AG09309 (cell line): Measurements from ENCODE around the gene PXDC1.
"Not testable (repeated sequence)": the region's sequence is repeated elsewhere in the genome, so short reads cannot be mapped to it uniquely, and the experiment has no call there.

Experiments
- DNase-seq: peaks from one replicate; pipeline ENCODE4 v3.0.0-alpha.2; 2010; ENCODE audit warnings: low read depth
- H3K4me3 ChIP-seq: 2 replicates; pipeline ENCODE4 v1.5.1; 2011; ENCODE audit warnings: mild to moderate bottlenecking, low read depth, low read length, moderate library complexity; ENCODE audit not compliant: control insufficient read depth
- TF ChIP-seq, protein P1 (sequence below): IDR thresholded peaks from 2 replicates; pipeline ENCODE4 v1.5.1; 2011; ENCODE audit warnings: mild to moderate bottlenecking, low read depth, low read length, inconsistent platforms; ENCODE audit not compliant: insufficient read depth, control insufficient read depth; ENCODE audit errors: missing control alignments

Gene PXDC1

GRCh38 chr6:3695065-3695817 is 56.3 kb downstream of the PXDC1 start:
- H3K4me3 ChIP-seq, result no peak overlapping the region
- DNase-seq, result no peak
- TF ChIP-seq, protein P1, sequence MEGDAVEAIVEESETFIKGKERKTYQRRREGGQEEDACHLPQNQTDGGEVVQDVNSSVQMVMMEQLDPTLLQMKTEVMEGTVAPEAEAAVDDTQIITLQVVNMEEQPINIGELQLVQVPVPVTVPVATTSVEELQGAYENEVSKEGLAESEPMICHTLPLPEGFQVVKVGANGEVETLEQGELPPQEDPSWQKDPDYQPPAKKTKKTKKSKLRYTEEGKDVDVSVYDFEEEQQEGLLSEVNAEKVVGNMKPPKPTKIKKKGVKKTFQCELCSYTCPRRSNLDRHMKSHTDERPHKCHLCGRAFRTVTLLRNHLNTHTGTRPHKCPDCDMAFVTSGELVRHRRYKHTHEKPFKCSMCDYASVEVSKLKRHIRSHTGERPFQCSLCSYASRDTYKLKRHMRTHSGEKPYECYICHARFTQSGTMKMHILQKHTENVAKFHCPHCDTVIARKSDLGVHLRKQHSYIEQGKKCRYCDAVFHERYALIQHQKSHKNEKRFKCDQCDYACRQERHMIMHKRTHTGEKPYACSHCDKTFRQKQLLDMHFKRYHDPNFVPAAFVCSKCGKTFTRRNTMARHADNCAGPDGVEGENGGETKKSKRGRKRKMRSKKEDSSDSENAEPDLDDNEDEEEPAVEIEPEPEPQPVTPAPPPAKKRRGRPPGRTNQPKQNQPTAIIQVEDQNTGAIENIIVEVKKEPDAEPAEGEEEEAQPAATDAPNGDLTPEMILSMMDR, result no peak

DNA sequence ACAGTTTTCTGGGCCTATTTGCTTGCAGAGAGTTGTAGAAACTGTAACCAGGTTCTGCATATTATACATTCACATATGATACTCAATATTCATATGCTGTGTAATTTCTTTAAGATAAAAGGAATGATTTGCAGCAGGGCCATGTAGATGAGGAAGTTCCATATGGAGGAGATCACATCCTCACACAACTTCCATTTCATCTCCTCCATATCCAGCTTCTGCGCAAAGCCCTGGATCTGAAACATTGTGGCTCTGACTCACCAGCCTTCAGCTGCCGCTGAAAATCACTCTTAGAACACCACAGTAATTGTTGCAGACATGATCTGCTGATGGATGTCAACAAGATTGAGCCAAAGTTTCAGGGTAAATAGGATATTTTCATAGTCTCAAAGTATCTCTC is 57.7 kb downstream of the PXDC1 start:
- no peak for DNase-seq
- no peak overlapping the region for H3K4me3 ChIP-seq
- TF ChIP-seq, protein P1, result no peak

GRCh38 chr6:3690506-3690905 is 61.0 kb downstream of the PXDC1 start:
- DNase-seq, result no peak
- TF ChIP-seq, protein P1, result no peak
- H3K4me3 ChIP-seq, result no peak overlapping the region

DNA sequence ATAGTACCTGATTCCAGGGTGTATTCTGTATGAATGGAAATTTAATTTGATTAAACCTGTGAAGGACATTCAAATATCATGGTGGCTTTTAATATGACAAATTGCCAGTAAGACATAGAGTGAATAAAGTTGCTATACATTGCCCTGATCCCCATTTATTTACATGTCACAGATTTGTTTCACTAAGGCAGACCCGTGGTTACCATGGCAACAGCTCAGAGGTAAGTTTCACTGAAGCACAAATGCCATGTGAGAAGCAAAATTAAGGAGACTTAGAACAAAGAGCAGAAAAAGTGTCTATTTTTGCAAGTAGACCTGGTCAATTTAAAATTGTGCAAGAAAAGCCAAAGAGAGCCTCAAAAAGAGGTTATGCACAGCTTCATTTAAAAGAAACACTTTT is 63.7 kb downstream of the PXDC1 start:
- DNase-seq, result no peak
- no peak overlapping the region for H3K4me3 ChIP-seq
- TF ChIP-seq, protein P1, result no peak

GRCh38 chr6:3683331-3683730 is 68.2 kb downstream of the PXDC1 start:
- TF ChIP-seq, protein P1, result no peak
- H3K4me3 ChIP-seq, result no peak overlapping the region
- no peak for DNase-seq

GRCh38 chr6:3678946-3679345 is 72.6 kb downstream of the PXDC1 start:
- DNase-seq, result no peak
- TF ChIP-seq, protein P1, result no peak
- no peak overlapping the region for H3K4me3 ChIP-seq

DNA sequence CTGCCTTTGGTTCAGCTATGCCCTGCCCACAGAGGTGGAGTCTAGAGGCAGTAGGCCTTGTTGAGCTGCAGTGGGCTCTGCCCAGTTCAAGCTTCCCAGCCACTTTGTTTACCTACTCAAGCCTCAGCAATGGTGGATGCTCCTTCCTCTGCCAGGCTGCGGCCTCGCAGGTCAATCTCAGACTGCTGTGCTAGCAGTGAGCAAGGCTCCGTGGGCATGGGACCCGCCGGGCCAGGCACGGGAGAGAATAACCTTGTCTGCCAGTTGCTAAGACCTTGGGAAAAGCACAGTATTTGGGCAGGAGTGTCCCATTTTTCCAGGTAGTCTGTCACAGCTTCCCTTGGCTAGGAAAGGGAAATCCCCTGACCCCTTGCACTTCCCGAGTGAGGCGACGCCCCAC is 73.8 kb downstream of the PXDC1 start:
- DNase-seq, H3K4me3 ChIP-seq: not testable (repeated sequence)

DNA sequence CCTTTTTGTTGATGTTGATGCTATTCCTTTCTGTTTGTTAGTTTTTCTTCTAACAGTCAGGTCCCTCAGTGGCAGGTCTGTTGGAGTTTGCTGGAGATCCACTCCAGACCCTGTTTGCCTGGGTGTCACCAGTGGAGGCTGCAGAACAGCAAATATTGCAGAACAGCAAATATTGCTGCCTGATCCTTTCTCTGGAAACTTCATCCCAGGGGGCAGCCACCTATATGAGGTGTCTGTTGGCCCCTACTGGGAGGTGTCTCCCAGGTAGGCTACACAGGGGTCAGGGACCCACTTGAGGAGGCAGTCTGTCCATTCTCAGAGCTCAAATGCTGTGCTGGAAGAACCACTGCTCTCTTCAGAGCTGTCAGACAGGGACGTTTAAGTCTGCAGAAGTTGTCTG is 74.2 kb downstream of the PXDC1 start:
- not testable (repeated sequence) for H3K4me3 ChIP-seq, DNase-seq
